Stimulated activated CD4-positive, alpha-beta T cell treated with anti-CD3 and anti-CD28 coated beads, Interleukin-1b, Interleukin-23, amount 100 ng/mL, for 1 hour (primary cell): Measurements from ENCODE around the gene ADIPOR1.
"Not testable (repeated sequence)": the region's sequence is repeated elsewhere in the genome, so short reads cannot be mapped to it uniquely, and the experiment has no call there.

Source experiments
- DNase-seq, 2 donors: peaks; one replicate each; pipeline ENCODE4 v3.0.0-alpha.2; 2020; ENCODE audit warnings: low read depth in 2 of 2

The ADIPOR1 gene

DNA sequence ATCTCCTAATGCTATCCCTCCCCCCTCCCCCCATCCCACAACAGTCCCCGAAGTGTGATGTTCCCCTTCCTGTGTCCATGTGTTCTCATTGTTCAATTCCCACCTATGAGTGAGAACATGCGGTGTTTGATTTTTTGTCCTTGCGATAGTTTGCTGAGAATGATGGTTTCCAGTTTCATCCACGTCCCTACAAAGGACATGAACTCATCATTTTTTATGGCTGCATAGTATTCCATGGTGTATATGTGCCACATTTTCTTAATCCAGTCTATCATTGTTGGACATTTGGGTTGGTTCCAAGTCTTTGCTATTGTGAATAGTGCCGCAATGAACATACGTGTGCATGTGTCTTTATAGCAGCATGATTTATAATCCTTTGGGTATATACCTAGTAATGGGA is 21.7 kb downstream of the ADIPOR1 start:
- not testable (repeated sequence) for DNase-seq

DNA sequence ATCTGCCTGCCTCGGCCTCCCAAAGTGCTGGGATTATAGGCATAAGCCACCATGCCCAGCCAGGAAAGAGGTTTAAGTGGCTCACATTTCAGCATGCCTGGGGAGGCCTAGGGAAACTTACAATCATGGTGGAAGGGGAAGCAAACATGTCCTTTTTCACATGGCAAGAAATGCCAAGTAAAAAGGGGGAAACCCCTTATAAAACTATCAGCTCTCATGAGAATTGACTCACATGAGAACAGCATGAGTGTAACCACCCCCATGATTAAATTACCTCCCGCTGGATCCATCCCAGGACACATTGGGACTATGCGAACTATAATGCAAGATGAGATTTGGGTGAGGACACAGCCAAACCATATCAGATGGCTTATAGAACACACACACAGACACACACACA is 22.3 kb downstream of the ADIPOR1 start:
- no peak for DNase-seq

- no peak for DNase-seq
Observed at GRCh38 chr1:202934755-202935154, 23.4 kb downstream of the ADIPOR1 start.

- DNase-seq, result no peak
Observed at GRCh38 chr1:202932476-202932875, 25.6 kb downstream of the ADIPOR1 start.

DNA sequence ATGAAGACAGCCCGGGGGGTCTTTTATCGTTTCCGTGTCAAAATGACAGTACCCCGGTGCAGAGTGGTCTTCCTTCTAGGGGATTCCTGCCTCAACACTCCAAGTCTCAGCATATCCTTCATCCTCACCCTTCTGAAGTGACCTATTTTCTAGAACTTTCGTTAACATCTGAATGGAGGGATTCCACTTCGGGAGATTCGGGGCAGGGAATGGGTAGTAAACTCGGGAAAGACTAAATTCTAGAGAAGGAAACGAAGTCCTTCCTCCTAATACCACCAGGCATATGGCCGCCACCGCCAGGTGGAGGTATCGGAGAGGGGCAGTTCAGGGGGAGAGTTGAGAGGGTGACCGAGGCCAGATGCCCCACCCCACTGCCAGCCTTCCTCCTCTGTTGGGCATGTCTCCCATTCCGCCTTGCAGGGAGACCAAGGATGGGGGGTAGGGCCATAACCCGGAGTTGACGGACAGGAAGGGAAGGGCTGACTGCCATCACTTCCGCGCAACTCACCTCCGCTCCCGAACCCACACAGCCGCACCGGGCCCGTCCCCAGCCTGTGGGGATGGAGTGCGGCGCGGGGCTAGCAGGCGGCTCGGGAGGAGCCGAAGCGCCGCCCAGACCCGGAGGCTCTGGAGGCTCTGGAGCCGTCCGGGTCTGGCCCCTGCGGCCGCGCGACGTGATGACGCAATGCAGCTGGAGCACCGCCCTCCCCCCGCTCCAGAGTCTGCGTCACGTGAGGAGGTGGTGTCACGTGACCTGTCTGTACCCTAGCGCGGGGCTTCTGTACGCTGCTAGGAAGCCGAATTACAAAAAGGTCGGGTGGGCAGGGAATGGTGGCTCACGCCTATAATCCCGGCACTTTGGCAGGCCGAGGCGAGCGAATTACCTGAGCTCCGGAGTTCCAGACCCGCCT is 31.3 kb downstream of the ADIPOR1 start, which contains the start of gene KLHL12:
Gene KLHL12, minus strand, starts transcription at position 654 of the 911 bp plus-strand sequence. CDS start 2,072 bp downstream, outside the sequence.
- DNase-seq, result peak; percentile 87 to 89

DNA sequence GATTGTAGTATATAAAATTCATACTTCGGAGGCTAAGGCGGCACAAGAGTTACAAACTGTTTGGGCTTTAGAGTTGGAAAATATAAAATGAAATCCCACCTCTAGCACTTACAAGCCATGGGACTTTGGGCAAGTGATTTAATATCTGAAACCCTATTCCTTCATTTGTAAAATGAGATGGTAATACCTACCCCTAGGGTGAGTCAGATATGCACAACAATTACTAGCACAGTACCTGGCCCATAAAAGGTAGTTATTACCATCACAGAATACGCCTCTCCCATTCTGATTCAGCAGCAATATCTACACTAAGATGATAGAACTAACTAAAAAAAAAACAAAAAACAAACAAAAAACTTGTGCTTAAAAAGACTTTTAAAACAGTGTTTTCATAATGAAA is 34.6 kb downstream of the ADIPOR1 start:
- DNase-seq, result no peak

DNA sequence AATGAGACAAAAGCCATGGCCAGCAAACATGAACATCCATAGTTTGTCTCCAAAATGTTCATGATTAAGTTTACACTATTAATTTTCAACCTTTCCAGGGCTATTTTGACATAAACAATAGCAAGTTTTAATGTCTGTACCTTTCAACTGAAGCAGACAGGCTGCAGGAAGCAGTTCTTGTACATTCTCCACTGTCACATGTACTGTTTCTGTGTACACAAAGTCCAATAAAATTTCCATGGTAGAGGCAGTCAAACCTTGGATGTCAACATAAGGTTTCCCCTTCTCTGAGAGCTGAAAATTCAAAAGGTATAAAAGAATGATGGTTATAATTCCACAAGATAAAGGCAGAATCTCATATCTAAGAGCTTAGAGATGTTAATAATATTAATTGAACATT is 38.5 kb downstream of the ADIPOR1 start:
- no peak for DNase-seq

- DNase-seq, result no peak
Observed at GRCh38 chr1:202915146-202915545, 43.0 kb downstream of the ADIPOR1 start.

GRCh38 chr1:202912476-202912875 is 45.6 kb downstream of the ADIPOR1 start:
- not testable (repeated sequence) for DNase-seq

GRCh38 chr1:202909494-202909893 is 48.6 kb downstream of the ADIPOR1 start:
- DNase-seq, result no peak

GRCh38 chr1:202908998-202909397 is 49.1 kb downstream of the ADIPOR1 start:
- DNase-seq, result no peak

GRCh38 chr1:202905331-202905730 is 52.8 kb downstream of the ADIPOR1 start:
- DNase-seq, result no peak

DNA sequence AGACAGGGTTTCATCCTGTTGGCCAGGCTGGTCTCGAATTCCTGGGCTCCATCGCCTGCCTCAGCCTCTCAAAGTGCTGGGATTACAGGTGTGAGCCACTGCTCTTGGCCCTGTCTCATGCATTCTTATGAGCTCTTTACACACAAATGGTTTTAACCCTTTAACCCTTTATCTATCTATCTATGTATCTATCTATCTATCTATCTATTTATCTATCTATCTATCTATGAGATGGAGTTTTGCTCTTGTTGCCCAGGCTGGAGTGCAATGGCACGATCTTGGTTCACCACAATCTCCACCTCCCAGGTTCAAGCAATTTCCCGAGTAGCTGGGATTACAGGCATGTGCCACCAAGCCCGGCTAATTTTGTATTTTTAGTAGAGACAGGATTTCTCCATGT is 54.3 kb downstream of the ADIPOR1 start:
- DNase-seq, result not testable (repeated sequence)

DNA sequence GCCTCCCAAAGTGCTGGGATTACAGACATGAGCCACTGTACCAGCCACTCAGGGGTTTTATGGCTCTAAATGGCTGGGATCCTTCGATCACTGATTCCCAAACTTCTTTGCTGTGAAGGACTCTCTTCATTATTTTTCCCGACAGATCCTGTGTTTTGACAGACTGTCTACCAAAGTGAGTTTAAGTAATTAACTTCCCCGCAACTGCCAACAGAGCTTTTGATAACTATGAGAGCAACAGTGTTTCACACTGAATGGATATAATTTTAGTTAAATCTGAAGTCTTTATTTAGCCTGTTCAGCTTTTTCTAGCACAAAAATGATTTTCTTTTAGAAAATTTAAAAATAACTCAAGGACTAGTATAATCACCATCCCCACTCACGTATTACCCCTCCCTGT is 56.6 kb downstream of the ADIPOR1 start:
- DNase-seq, result no peak

DNA sequence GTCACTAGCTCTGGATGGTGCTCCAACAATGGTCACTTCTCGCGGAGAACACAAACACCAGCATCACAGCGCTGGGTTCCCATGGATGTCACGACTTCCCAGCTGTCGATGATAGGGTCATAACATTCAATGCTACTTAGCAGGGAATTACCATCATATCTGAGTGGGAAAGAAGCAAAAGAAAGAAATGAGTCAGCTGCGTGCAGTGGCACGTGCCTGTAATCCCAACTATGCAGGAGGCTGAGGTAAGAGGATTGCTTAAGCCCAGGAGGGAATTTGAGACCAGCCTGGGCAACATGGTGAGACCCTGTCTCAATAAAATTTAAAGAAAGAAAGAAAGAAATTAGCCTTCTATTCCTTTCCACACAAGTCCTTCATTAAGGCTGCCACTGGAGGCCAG is 65.6 kb downstream of the ADIPOR1 start:
- DNase-seq, result no peak
